Thyroid gland (tissue), 4 donors: ENCODE measurements around the gene ZFP1. TPM values are rescaled to one million over a fixed set of nuclear protein-coding genes. Genes with fewer than 3 reads are reported as not detected.
"Not testable (repeated sequence)": the region's sequence is repeated elsewhere in the genome, so short reads cannot be mapped to it uniquely, and the experiment has no call there.

Experiments
- DNase-seq, 2 donors: peaks; one replicate each; pipeline ENCODE4 v3.0.0-alpha.2; 2019
- H3K27ac ChIP-seq, 3 donors: fragments of 200-600 bp; sonication (generic); 1 replicate in 2 of 3; 2 replicates in 1 of 3; pipeline ENCODE4 v1.5.1; 2016 to 2019; ENCODE audit warnings: mild to moderate bottlenecking in 1 of 3, moderate library complexity in 1 of 3
- H3K27me3 ChIP-seq: fragments of 200-600 bp; sonication (generic); one replicate; pipeline ENCODE4 v1.5.1; 2019
- H3K36me3 ChIP-seq, 2 donors: fragments of 200-600 bp; sonication (generic); one replicate each; pipeline ENCODE4 v1.5.1; 2016 to 2019
- H3K4me1 ChIP-seq, 2 donors: fragments of 200-600 bp; sonication (generic); one replicate each; pipeline ENCODE4 v1.5.1; 2017 to 2019
- H3K4me3 ChIP-seq, 3 donors: fragments of 200-600 bp; sonication (generic); replicated peaks in 1 of 3; 1 replicate in 2 of 3; 2 replicates in 1 of 3; pipeline ENCODE4 v1.5.1; 2016; ENCODE audit warnings: mild to moderate bottlenecking in 1 of 3
- H3K9me3 ChIP-seq: fragments of 200-600 bp; sonication (generic); one replicate; pipeline ENCODE4 v1.5.1; 2017
- POLR2A ChIP-seq, 2 donors: fragments of 450-650 bp; IDR thresholded peaks; one replicate each; pipeline ENCODE4 v1.6.1; 2017; ENCODE audit warnings: antibody characterized with exemption in 2 of 2, mild to moderate bottlenecking in 2 of 2, moderate library complexity in 1 of 2
- WGBS, 2 donors: methylation state at CpG; one replicate each; pipeline ENCODE4 v1.1.5; 2017; 5-methylcytosine and 5-hydroxymethylcytosine counted together
- intact Hi-C: fragments of 100-400 bp; cut with DNase I; formaldehyde crosslinking; loops from one replicate; pipeline ENCODE4 v1.15.1; 2023
- total RNA-seq, 4 donors: library from RNA; depleted of rRNA; stranded (reverse); fragments of >200 nt; gene quantifications; one replicate each; pipeline ENCODE4 v1.2.3, GENCODE V29; 2016
- TF ChIP-seq, protein P1 (sequence below), 6 experiments: fragments of 200-600 bp in 3 of 6; fragments of 450-650 bp in 3 of 6; sonication (generic) in 3 of 6; IDR thresholded peaks; one replicate each; pipeline ENCODE4 v1.5.1; 2016 to 2019; ENCODE audit warnings: antibody characterized with exemption in 6 of 6, mild to moderate bottlenecking in 2 of 6, inconsistent platforms in 1 of 6, moderate library complexity in 1 of 6

Gene ZFP1
- total RNA-seq, 4 donors from 2014 or later: 16.8 to 43.3 (median 21.1) TPM

- no peak overlapping the region for H3K4me3 ChIP-seq
- peaks cover 0 to 11% of the 10 kb centered on the region in 2 donors for H3K4me1 ChIP-seq
- DNase-seq: no peak
- H3K36me3 ChIP-seq: no peaks in the 10 kb centered on the region
- no peak overlapping the region for H3K27ac ChIP-seq
- no peaks in the 10 kb centered on the region for H3K9me3 ChIP-seq
- intact Hi-C loops: loop anchor here (10.0 kb wide), 1 partner anchor 182 kb away; no protein-coding TSS in a partner anchor
- WGBS, 2 donors: 85 to 87% methylated on average over 11 to 12 of the region's 12 CpGs
- no peak for TF ChIP-seq POLR2A (IDR thresholded peaks at IDR 0.05)
- TF ChIP-seq, protein P1, sequence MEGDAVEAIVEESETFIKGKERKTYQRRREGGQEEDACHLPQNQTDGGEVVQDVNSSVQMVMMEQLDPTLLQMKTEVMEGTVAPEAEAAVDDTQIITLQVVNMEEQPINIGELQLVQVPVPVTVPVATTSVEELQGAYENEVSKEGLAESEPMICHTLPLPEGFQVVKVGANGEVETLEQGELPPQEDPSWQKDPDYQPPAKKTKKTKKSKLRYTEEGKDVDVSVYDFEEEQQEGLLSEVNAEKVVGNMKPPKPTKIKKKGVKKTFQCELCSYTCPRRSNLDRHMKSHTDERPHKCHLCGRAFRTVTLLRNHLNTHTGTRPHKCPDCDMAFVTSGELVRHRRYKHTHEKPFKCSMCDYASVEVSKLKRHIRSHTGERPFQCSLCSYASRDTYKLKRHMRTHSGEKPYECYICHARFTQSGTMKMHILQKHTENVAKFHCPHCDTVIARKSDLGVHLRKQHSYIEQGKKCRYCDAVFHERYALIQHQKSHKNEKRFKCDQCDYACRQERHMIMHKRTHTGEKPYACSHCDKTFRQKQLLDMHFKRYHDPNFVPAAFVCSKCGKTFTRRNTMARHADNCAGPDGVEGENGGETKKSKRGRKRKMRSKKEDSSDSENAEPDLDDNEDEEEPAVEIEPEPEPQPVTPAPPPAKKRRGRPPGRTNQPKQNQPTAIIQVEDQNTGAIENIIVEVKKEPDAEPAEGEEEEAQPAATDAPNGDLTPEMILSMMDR (IDR thresholded peaks at IDR 0.05): no peak
- H3K27me3 ChIP-seq: no peaks in the 10 kb centered on the region
Measured at GRCh38 chr16:75203096-75203495, 54.8 kb downstream of the ZFP1 start.

- Histone ChIP-seq H3K9me3 (no peaks in the 10 kb centered on the region), H3K4me3 (no peak overlapping the region), H3K36me3 (no peaks in the 10 kb centered on the region), H3K27ac (no peak overlapping the region), H3K4me1 (peaks cover 0 to 11% of the 10 kb centered on the region in 2 donors), H3K27me3 (no peaks in the 10 kb centered on the region)
- intact Hi-C loops: loop anchor here (10.0 kb wide), 1 partner anchor 181 kb away; no protein-coding TSS in a partner anchor
- TF ChIP-seq, protein P1 (IDR thresholded peaks at IDR 0.05): no peak
- TF ChIP-seq POLR2A (IDR thresholded peaks at IDR 0.05): no peak
- no peak for DNase-seq
- WGBS, 2 donors: 84% methylated on average over 9 to 13 of the region's 13 CpGs
Measured at GRCh38 chr16:75203667-75204409, 55.5 kb downstream of the ZFP1 start.

GRCh38 chr16:75204410-75204758, 56.1 kb downstream of the ZFP1 start:
- TF ChIP-seq, protein P1 (IDR thresholded peaks at IDR 0.05): no peak
- TF ChIP-seq POLR2A (IDR thresholded peaks at IDR 0.05): no peak
- Histone ChIP-seq H3K4me1 (peaks cover 0 to 11% of the 10 kb centered on the region in 2 donors), H3K27me3 (no peaks in the 10 kb centered on the region), H3K36me3 (no peaks in the 10 kb centered on the region), H3K9me3 (no peaks in the 10 kb centered on the region), H3K27ac (no peak overlapping the region), H3K4me3 (no peak overlapping the region)
- no peak for DNase-seq
- intact Hi-C loops: loop anchor here (10.0 kb wide), 1 partner anchor 180 kb away; no protein-coding TSS in a partner anchor
- 96 to 100% methylated on average over 1 to 6 of the region's 6 CpGs for WGBS, 2 donors

DNA sequence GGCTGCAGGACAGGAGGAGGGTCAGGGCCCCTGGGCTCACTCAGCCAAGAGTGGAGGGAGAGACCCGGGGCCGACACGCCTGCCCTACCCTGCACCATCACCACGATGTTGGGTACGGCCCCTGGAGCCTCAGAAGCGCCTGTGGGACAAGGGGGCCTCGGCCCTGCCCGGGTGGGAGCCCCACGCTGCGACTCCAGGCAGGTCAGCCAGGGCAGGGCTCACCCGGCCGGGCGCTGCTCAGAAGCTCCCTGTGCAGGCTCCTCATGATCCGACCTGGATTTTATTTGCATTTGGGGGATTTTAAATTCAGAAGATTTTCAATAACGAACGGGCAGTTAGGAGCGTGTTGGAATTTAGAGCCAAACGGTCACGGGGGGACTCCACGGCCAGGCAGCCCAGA, 56.6 kb downstream of the ZFP1 start:
- H3K4me3 ChIP-seq, DNase-seq, H3K9me3 ChIP-seq, H3K36me3 ChIP-seq, H3K27ac ChIP-seq, H3K27me3 ChIP-seq: not testable (repeated sequence)
- WGBS, 2 donors: no CpG with 5 or more reads among the region's 20 CpGs
- H3K4me1 ChIP-seq: peaks cover 0 to 11% of the 10 kb centered on the region in 2 donors
- intact Hi-C loops: loop anchor here (10.0 kb wide), 1 partner anchor 180 kb away; no protein-coding TSS in a partner anchor

- no CpG with 5 or more reads among the region's 19 CpGs for WGBS, 2 donors
- intact Hi-C loops: loop anchor here (10.0 kb wide), 1 partner anchor 179 kb away; no protein-coding TSS in a partner anchor
- not testable (repeated sequence) for H3K27ac ChIP-seq, DNase-seq, H3K9me3 ChIP-seq, H3K27me3 ChIP-seq, H3K4me3 ChIP-seq, H3K36me3 ChIP-seq
- peaks cover 0 to 11% of the 10 kb centered on the region in 2 donors for H3K4me1 ChIP-seq
Measured at GRCh38 chr16:75205438-75205837, 57.1 kb downstream of the ZFP1 start.

GRCh38 chr16:75205961-75206748, 57.8 kb downstream of the ZFP1 start:
- 24 to 74% methylated on average over 14 to 15 of the region's 25 CpGs for WGBS, 2 donors
- intact Hi-C loops: loop anchor here (2.0 to 10.0 kb wide), 2 partner anchors 21 to 179 kb away; no protein-coding TSS in a partner anchor

More at GRCh38 chr16:75205961-75206748, 57.8 kb downstream of the ZFP1 start:
- Histone ChIP-seq H3K4me1 (peaks cover 0 to 11% of the 10 kb centered on the region in 2 donors), H3K27ac (peak overlapping the region in 1 of 3 donors; percentile 6)
- not testable (repeated sequence) for H3K4me3 ChIP-seq, H3K9me3 ChIP-seq, H3K27me3 ChIP-seq, H3K36me3 ChIP-seq
- peak; percentile 84 to 88 for DNase-seq
